AG04449 (cell line): ENCODE data around the gene USP40.

ENCODE experiments used
- CTCF ChIA-PET: fragments of 350-600 bp; formaldehyde crosslinking; extraction: SDS; loops from one replicate; lab custom pipeline; 2021; ENCODE audit warnings: antibody characterized with exemption; lab: Yijun Ruan, JAX
- POLR2A ChIA-PET: fragments of 400-600, 350-600 bp; formaldehyde crosslinking; extraction: SDS; loops from one replicate; lab custom pipeline; 2020; ENCODE audit warnings: antibody characterized with exemption, inconsistent platforms; lab: Yijun Ruan, JAX
- DNase-seq: peaks from one replicate; pipeline ENCODE4 v3.0.0-alpha.2; 2010; ENCODE audit warnings: low read depth, low spot score
- H3K4me3 ChIP-seq: 2 replicates; pipeline ENCODE4 v1.5.1; 2011; ENCODE audit warnings: low read depth, mild to moderate bottlenecking, control low read depth, low read length
- CTCF ChIP-seq: IDR thresholded peaks from one replicate; pipeline ENCODE4 v1.5.1; 2011; ENCODE audit warnings: mild to moderate bottlenecking, moderate library complexity, low read length, control low read depth, inconsistent platforms; ENCODE audit not compliant: insufficient read depth; ENCODE audit errors: missing control alignments

Gene USP40

GRCh38 chr2:233441161-233442027 is 125.2 kb downstream of the USP40 start:
- TF ChIP-seq CTCF: no peak
- CTCF ChIA-PET: interaction anchor here (1.0 to 10.7 kb wide), 4 partner anchors 8 to 91 kb away, joined by 4 to 117 read pairs (median 41); no protein-coding TSS in a partner anchor
- no peak for DNase-seq
- POLR2A ChIA-PET: no interaction called here
- no peak overlapping the region for H3K4me3 ChIP-seq

DNA sequence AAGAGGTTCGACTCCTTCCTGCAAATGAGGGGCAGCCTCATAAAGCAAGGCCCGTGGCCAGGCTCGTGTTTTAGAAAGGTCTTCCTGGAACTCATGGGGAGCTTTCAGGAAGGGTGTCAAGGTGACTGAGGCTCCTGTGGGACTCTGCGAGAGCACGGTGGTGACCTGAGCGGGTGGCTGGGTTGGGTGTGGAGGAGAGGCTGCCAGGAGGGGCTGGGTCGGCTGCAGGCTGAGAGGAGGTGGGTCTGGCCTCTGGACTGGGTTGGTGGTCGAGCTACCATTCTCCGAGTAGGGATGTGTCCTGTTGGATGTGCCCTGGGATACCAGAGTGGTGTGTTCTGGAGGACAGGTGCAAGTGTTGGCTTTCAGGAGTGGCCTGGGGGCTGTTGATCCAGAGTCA is 125.9 kb downstream of the USP40 start:
- H3K4me3 ChIP-seq: no peak overlapping the region
- POLR2A ChIA-PET: no interaction called here
- CTCF ChIA-PET: interaction anchor here (1.1 to 10.7 kb wide), 4 partner anchors 8 to 271 kb away, joined by 3 to 117 read pairs (median 29); no protein-coding TSS in a partner anchor
- DNase-seq: no peak
- TF ChIP-seq CTCF: no peak

GRCh38 chr2:233440314-233440713 is 126.3 kb downstream of the USP40 start:
- ChIA-PET POLR2A (no interaction called here), CTCF (interaction anchor here (1.1 to 10.7 kb wide), 4 partner anchors 9 to 272 kb away, joined by 3 to 117 read pairs (median 29); no protein-coding TSS in a partner anchor)
- no peak for TF ChIP-seq CTCF
- H3K4me3 ChIP-seq: no peak overlapping the region
- no peak for DNase-seq

DNA sequence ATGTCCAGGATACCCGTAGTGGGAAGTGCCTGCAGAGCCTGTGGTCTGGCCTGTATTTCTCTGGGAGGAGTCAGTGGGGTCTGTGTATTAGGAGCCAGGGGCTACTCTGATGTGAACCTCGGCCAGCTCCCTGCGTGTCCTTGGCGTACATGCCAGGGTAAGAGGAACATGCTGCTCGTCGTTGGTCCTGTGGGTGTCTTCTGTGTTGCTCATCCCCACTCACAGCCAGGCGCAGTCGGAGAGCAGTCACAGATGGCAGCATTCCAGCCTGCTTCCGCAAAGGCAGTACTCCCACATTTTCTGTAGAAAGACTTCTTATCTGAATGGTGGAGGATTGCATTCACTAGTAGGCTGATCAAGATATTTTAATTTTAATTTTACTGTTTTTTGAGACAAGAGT is 127.4 kb downstream of the USP40 start:
- no peak overlapping the region for H3K4me3 ChIP-seq
- POLR2A ChIA-PET: no interaction called here
- no peak for TF ChIP-seq CTCF
- no peak for DNase-seq
- CTCF ChIA-PET: interaction anchor here (1.3 to 10.7 kb wide), 3 partner anchors 7 to 35 kb away, joined by 3 to 117 read pairs (median 55); no protein-coding TSS in a partner anchor

GRCh38 chr2:233438573-233439147 is 127.9 kb downstream of the USP40 start:
- no peak for TF ChIP-seq CTCF
- POLR2A ChIA-PET: no interaction called here
- DNase-seq: no peak
- CTCF ChIA-PET: interaction anchor here (1.3 to 10.7 kb wide), 3 partner anchors 10 to 83 kb away, joined by 3 to 117 read pairs (median 55); no protein-coding TSS in a partner anchor
- H3K4me3 ChIP-seq: no peak overlapping the region
